HUES64 (cell line): ENCODE results near the gene STXBP6.

Experiments
- H3K27ac ChIP-seq: 2 replicates; pipeline ENCODE4 v1.7.0; 2013; ENCODE audit warnings: low read depth, low read length, inconsistent platforms
- H3K27me3 ChIP-seq: 2 replicates; pipeline ENCODE4 v1.6.1; 2013; ENCODE audit warnings: mild to moderate bottlenecking, low read length; ENCODE audit not compliant: insufficient read depth
- H3K36me3 ChIP-seq: 2 replicates; pipeline ENCODE4 v1.6.1; 2013; ENCODE audit warnings: mild to moderate bottlenecking, low read length; ENCODE audit not compliant: insufficient read depth
- H3K4me1 ChIP-seq: 2 replicates; pipeline ENCODE4 v1.6.1; 2013; ENCODE audit warnings: mild to moderate bottlenecking, low read length, moderate library complexity; ENCODE audit not compliant: insufficient read depth
- H3K4me3 ChIP-seq: 2 replicates; pipeline ENCODE4 v1.5.1; 2013; ENCODE audit warnings: mild to moderate bottlenecking, low read length, moderate library complexity
- H3K9ac ChIP-seq: 2 replicates; pipeline ENCODE4 v1.6.1; 2013; ENCODE audit warnings: mild to moderate bottlenecking, low read depth, low read length
- H3K9me3 ChIP-seq: 2 replicates; pipeline ENCODE4 v1.6.1; 2013; ENCODE audit warnings: low read depth, low read length; ENCODE audit not compliant: insufficient read depth
- WGBS: fragments of 150-250, 120-280 bp; methylation state at CpG from one replicate; pipeline ENCODE4 v1.1.7; 2013; ENCODE audit warnings: missing lambda C conversion rate; 5-methylcytosine and 5-hydroxymethylcytosine counted together

STXBP6 gene

DNA sequence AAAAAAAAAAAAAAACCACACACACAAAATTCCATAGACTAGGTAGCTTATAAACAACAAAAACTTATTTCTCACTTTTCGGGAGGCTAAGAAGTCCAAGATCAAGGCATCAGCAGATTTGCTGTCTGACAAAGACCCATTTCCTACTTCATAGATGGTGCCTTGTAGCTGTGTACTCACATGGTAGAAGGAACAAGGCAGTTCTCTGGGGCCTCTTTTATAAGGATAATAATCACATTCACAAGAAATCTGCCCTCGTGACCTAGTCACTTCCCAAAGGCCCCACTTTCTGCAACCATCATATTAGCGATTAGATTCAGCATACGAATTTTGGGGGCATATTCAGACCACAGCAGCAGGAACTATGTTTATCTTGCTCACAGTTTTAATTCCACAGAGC is 54.9 kb downstream of the STXBP6 start:
- no peak overlapping the region for H3K9ac ChIP-seq

GRCh38 chr14:24993631-24994030 is 56.3 kb downstream of the STXBP6 start:
- Histone ChIP-seq H3K4me3 (no peak overlapping the region), H3K36me3 (no peaks in the 10 kb centered on the region), H3K27ac (no peak overlapping the region), H3K27me3 (no peaks in the 10 kb centered on the region), H3K4me1 (0 out of 2 replicates have a peak, but pooled peaks cover 3% of the 10 kb centered on the region), H3K9ac (no peak overlapping the region), H3K9me3 (no peaks in the 10 kb centered on the region)

More for the DNA sequence above, 54.9 kb downstream of the STXBP6 start:
- Histone ChIP-seq H3K4me1 (0 out of 2 replicates have a peak, but pooled peaks cover 3% of the 10 kb centered on the region), H3K27me3 (no peaks in the 10 kb centered on the region), H3K27ac (no peak overlapping the region), H3K36me3 (no peaks in the 10 kb centered on the region), H3K4me3 (no peak overlapping the region), H3K9me3 (no peaks in the 10 kb centered on the region)
- WGBS = 91% methylated on average over 4 of the region's 4 CpGs

- Histone ChIP-seq H3K4me1 (0 out of 2 replicates have a peak, but pooled peaks cover 3% of the 10 kb centered on the region), H3K27ac (no peak overlapping the region), H3K9ac (no peak overlapping the region), H3K4me3 (no peak overlapping the region), H3K36me3 (no peaks in the 10 kb centered on the region), H3K9me3 (no peaks in the 10 kb centered on the region), H3K27me3 (no peaks in the 10 kb centered on the region)
- WGBS = 93% methylated on average over 5 of the region's 5 CpGs
Measured at GRCh38 chr14:24992624-24993360, 57.2 kb downstream of the STXBP6 start.

DNA sequence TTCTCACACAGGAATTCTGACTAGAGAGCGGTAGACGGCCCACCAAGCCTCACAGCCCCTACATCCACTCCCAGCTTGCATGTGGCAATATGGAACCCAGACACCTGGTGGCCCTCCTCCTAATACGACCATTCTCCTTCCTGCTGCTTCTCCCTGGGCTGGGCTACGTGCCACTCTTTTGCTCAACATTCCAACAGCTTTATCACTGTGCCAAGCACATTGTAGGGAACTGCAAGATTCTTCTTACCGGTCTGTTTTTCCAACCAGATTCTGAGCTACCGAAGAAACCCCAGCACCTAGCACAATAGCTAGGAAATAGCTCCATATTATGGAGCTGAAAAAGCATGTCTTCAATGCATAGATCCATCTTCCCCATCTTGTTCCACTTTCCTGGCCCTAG is 58.1 kb downstream of the STXBP6 start:
- H3K9ac ChIP-seq = no peak overlapping the region
- no peak overlapping the region for H3K4me3 ChIP-seq
- no peaks in the 10 kb centered on the region for H3K9me3 ChIP-seq
- 91% methylated on average over 6 of the region's 6 CpGs for WGBS
- H3K36me3 ChIP-seq = no peaks in the 10 kb centered on the region
- H3K27me3 ChIP-seq = no peaks in the 10 kb centered on the region
- H3K4me1 ChIP-seq = no peaks in the 10 kb centered on the region
- no peak overlapping the region for H3K27ac ChIP-seq

- no peak overlapping the region for H3K9ac ChIP-seq
- no peaks in the 10 kb centered on the region for H3K27me3 ChIP-seq
- no peaks in the 10 kb centered on the region for H3K4me1 ChIP-seq
- no peaks in the 10 kb centered on the region for H3K9me3 ChIP-seq
- 88% methylated on average over 1 of the region's 1 CpG for whole genome bisulfite sequencing
- no peak overlapping the region for H3K4me3 ChIP-seq
- H3K27ac ChIP-seq = no peak overlapping the region
- no peaks in the 10 kb centered on the region for H3K36me3 ChIP-seq
Measured at GRCh38 chr14:24991288-24991687, 58.7 kb downstream of the STXBP6 start.

GRCh38 chr14:24990773-24991172 is 59.2 kb downstream of the STXBP6 start:
- Histone ChIP-seq H3K9me3 (no peaks in the 10 kb centered on the region), H3K36me3 (no peaks in the 10 kb centered on the region), H3K27ac (no peak overlapping the region), H3K9ac (no peak overlapping the region), H3K4me3 (no peak overlapping the region), H3K27me3 (no peaks in the 10 kb centered on the region), H3K4me1 (no peaks in the 10 kb centered on the region)

- Histone ChIP-seq H3K4me3 (no peak overlapping the region), H3K9me3 (no peaks in the 10 kb centered on the region), H3K36me3 (no peaks in the 10 kb centered on the region), H3K4me1 (no peaks in the 10 kb centered on the region), H3K9ac (no peak overlapping the region), H3K27ac (no peak overlapping the region), H3K27me3 (no peaks in the 10 kb centered on the region)
- WGBS = 93% methylated on average over 8 of the region's 8 CpGs
Measured at GRCh38 chr14:24990050-24990449, 59.9 kb downstream of the STXBP6 start.

DNA sequence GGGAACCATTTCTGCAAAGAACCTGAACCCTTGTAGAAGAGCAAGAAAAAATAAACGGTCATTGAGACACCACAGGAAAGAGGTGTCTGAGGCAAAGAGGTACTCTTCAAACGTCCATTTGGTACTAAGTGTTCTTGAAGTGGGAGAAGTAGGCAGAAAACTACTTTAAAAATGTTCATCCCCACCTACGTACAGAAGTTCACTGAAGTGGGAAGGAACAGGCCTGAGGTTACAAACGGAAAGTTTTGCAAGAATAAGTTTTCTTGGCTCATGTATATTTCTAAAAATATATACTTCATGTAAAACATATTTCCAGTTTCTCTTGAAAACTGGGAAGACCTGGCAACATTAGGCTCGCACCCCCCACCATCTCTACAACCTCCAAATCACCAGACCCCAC is 61.2 kb downstream of the STXBP6 start:
- Histone ChIP-seq H3K4me1 (no peaks in the 10 kb centered on the region), H3K9me3 (no peaks in the 10 kb centered on the region), H3K4me3 (no peak overlapping the region), H3K27ac (no peak overlapping the region), H3K9ac (no peak overlapping the region), H3K36me3 (no peaks in the 10 kb centered on the region), H3K27me3 (no peaks in the 10 kb centered on the region)
- 94% methylated on average over 3 of the region's 5 CpGs for WGBS

GRCh38 chr14:24986206-24986893 is 63.6 kb downstream of the STXBP6 start:
- WGBS = 95% methylated on average over 3 of the region's 4 CpGs
- Histone ChIP-seq H3K9me3 (no peaks in the 10 kb centered on the region), H3K4me3 (no peak overlapping the region), H3K27ac (no peak overlapping the region), H3K9ac (no peak overlapping the region), H3K36me3 (no peaks in the 10 kb centered on the region), H3K4me1 (no peaks in the 10 kb centered on the region), H3K27me3 (no peaks in the 10 kb centered on the region)

- 87% methylated on average over 6 of the region's 6 CpGs for WGBS
- Histone ChIP-seq H3K4me1 (no peaks in the 10 kb centered on the region), H3K27ac (no peak overlapping the region), H3K36me3 (no peaks in the 10 kb centered on the region), H3K9me3 (no peaks in the 10 kb centered on the region), H3K27me3 (no peaks in the 10 kb centered on the region), H3K4me3 (no peak overlapping the region), H3K9ac (no peak overlapping the region)
Measured at GRCh38 chr14:24984846-24985589, 64.9 kb downstream of the STXBP6 start.

GRCh38 chr14:24982472-24983155 is 67.3 kb downstream of the STXBP6 start:
- H3K27ac ChIP-seq = no peak overlapping the region
- no peaks in the 10 kb centered on the region for H3K4me1 ChIP-seq
- H3K27me3 ChIP-seq = no peaks in the 10 kb centered on the region
- no peak overlapping the region for H3K9ac ChIP-seq
- no peaks in the 10 kb centered on the region for H3K36me3 ChIP-seq
- no peak overlapping the region for H3K4me3 ChIP-seq
- WGBS = 95% methylated on average over 5 of the region's 6 CpGs
- H3K9me3 ChIP-seq = no peaks in the 10 kb centered on the region
